Right renal pelvis (tissue), 4 donors: Measurements from ENCODE around the gene SOHLH2. TPM values are rescaled to one million over a fixed set of nuclear protein-coding genes. Genes with fewer than 3 reads are reported as not detected.

Experiments used
- DNase-seq, 4 donors: peaks; one replicate each; pipeline ENCODE4 v3.0.0-alpha.2; 2013; ENCODE audit warnings: low read depth in 4 of 4, low spot score in 3 of 4, missing footprints in 1 of 4
- polyA plus RNA-seq, 4 donors: library from polyadenylated mRNA; unstranded; fragments of 120-200 nt; gene quantifications; one replicate each; pipeline ENCODE4 v1.2.1, GENCODE V29; 2013; ENCODE audit not compliant: insufficient read length in 4 of 4

The SOHLH2 gene, protein sequence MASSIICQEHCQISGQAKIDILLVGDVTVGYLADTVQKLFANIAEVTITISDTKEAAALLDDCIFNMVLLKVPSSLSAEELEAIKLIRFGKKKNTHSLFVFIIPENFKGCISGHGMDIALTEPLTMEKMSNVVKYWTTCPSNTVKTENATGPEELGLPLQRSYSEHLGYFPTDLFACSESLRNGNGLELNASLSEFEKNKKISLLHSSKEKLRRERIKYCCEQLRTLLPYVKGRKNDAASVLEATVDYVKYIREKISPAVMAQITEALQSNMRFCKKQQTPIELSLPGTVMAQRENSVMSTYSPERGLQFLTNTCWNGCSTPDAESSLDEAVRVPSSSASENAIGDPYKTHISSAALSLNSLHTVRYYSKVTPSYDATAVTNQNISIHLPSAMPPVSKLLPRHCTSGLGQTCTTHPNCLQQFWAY
- 1 to 10 TPM; 1.3 to 3.7 (median 3.4) TPM for polyA plus RNA-seq

DNA sequence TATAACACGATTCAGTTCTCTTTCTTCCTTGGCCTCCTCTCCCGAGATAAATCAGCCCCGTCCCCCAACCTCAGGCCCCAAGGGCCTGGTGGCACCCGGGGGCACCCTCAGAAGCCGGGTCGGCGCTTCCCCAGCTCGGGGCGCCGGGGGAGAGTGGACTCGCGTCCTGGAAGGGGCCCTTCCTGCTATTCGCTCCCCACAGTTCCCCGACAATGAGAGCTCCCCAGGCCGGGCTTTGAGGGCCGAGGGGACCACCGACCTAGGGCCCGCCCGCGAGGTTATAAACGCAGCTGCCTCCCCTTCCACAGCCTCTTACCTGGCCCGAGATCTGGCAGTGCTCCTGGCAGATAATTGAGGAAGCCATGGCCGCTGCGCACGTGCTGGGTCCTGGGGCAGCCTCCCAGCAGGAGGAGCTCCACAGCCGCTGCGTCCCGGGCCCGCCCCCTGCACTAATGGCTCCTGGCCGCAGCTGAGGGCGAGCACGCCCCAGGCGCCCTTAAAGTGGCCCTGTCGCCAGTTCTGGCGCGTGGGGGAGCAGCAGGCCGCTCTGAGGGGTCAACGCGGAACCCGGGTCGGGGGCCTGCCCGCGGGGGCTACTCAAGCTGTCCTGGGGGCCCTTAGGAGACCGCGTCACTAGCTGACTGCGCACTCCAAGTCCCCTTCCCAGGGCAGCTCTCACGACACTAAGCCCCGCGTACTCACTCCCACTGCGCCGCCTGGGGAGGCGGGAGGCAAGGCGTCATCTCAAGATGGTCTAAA, at the start of gene SOHLH2:
TSS of gene SOHLH2 (minus strand) at position 394 of the 759 bp plus-strand sequence. CDS start at position 364, 30 bp downstream.
- DNase-seq, result no peak

DNA sequence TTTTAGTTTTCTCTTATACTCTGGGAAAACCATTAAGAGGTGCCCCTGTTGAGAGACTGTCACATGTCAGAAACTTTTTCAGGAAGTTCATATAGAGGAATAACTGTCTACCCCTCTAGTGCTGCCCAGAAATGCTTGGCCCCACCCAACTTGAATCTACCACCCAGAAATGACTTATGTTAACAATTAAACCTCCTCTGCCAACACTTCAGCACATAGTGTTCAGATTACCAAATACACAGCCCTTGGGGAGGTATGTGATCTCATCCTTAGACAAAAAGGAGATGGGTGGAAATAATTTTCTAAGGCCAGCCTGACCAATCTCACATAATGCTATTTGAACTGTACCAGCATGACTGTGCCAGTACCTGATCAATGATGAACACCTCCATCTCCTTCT, 47.6 kb upstream of the SOHLH2 start:
- DNase-seq, result no peak

DNA sequence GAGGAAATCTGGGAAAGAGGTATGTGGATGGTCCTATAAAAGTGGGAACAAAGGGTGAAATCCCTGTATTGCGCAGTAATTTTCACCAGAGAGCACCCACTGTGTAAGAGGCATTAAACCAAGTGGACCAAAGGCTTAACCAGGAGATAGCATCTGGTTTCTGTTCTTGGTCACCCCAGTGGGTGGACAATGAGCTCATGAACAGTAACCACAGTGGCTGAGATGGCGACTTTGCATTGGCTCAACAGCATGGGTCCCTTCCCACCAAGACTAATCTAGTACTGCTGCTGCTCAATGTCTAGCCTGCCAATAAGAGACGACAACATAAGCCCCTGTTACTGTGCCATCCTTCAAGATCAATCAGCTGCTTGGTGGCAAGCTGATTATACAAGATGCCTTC, 46.7 kb upstream of the SOHLH2 start:
- DNase-seq, result no peak

DNA sequence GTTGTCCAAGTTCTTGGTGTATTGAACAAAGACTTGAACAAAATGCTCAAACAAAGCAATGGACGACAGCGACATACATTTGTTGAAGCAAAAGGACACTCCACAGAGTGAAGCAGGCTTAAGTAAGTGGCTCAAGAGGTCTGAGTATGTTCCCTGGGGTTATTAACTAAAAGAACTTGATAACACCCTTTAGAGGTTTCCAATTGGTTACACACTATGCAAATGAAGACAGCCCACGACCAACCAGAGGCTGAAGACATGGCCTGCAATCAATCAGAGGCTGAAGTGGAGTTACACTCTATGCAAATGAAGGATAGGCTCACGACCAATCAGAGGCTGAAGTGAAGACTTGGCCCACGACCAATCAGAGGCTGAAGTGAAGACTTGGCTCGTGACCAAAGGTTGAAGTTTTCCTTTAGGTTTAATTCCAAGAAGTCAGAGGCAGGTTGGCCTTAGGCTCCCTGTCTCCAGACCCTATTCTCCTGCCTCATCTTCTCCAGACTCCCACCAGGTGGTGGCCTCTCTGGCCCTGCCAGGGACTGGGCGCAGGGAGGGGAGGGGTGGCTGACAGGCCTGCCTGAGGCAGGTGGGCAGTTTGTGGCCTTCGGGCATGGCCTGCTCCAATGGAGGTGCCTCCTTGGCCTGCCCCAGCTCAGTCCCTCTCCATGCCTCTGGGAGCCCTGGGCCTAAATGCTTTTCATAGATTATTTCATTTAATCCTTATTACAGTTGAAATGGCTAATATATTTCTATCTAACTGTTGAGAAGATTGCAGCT, 45.2 kb upstream of the SOHLH2 start:
- no peak for DNase-seq

DNA sequence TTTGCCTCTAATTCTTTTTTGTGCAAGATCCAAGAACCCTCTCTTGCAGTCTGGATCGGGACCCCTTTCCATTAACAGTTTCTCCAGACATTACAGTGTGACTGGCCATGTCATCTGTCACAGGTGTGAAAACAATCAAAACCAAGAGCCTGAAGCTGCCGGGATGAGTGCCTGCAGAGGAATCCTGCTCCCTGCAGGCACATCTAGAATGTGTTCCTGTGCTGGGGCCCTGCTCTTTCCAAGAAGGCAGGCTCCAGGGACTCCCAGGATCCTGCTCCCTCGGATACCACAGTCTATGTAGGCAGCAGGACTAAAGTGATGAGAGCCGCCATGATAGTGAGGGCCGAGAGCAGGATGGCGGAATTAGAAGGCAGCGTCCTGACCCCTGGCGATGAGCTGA, 44.5 kb upstream of the SOHLH2 start:
- no peak for DNase-seq

DNA sequence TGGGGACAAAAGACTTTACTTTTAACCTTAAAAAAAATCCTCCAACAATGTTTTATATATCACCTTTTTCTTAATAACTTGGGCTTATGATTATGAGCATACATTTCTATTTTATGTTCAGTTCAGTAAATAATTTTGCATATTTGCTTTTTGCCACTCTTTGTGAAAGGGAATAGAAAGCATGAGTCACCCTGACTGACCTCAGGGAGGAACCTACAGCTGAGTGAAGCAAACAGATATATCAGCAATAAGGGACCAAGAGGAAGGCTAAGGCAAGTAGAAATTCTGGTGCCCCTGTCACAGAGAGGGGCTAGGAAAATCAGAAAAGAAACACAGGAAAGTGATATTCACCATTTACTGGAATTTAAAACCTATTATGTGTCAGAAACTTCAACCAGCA, 37.2 kb upstream of the SOHLH2 start:
- DNase-seq, result no peak

DNA sequence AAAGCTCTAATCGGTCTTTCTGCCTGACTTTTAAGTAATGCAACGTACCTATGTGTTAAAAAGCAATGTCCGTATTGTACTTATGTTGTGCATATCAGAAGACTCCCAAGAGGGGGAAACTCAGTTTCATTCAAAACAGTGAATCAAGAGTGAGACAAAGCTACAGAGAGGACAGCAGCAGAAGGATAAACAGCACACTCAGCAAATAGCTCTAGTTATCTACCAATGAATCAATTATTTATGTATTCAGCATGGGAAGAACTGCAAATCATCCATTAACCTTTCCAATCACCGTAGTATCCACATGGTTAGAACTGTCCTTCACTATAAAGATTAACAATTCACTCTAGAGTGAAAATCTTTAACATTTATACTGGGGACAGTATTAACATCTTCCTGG, 36.7 kb upstream of the SOHLH2 start:
- DNase-seq, result no peak

DNA sequence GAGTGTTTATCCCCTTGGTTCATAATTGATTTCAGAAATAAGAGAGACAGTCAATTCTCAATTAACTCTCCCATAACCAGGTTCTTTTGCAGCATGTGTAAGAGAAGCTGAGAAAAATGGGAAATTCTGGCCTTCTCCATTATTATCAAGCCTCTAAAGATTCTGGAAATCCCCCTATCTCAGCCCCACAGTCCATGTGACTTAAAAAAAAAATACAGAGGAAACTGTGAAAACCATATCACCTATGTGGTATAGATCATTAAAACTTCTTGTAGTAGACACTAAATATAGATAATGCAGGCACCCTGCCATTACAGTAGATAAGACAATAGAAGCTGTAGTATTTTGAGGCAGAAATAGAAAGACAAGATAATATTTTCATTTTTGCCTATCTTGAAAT, 34.3 kb upstream of the SOHLH2 start:
- no peak for DNase-seq

DNA sequence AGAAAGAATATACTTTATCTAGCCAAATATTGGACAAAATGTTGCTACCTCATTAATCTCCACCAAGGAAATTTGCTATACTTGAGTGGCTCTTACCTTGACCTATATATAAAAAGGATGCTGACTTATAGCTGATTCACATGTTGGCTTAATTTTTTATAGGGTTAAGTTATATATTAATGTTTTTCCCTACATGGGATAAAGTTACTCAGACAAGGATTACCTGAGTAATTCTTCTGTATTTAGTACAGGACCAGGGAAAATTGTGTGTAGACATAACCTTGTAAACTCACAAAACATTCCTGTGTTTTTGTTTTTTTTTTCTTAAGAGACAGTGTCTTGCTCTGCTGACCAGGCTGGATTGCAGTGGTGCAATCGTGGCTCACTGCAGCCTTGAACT, 30.6 kb upstream of the SOHLH2 start:
- DNase-seq, result no peak

DNA sequence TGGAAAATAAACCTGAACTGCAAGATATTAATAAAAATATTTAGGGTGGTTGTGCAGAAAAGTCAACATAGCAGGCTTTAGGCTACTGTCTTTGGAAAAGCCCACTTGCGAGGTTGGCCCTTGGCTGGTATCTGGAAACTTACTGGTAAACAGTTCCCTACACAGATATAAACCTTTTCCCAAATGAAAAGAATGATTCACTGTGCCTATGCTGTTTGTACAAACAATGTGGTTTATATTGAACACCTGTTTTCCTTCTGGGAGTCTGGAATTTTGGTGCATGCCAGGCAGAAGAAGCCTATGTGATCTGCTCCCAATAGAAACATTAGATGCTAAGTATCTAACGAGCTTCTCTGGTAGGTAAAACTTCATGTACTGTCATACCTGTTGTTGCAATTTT, 29.7 kb upstream of the SOHLH2 start:
- DNase-seq, result no peak

DNA sequence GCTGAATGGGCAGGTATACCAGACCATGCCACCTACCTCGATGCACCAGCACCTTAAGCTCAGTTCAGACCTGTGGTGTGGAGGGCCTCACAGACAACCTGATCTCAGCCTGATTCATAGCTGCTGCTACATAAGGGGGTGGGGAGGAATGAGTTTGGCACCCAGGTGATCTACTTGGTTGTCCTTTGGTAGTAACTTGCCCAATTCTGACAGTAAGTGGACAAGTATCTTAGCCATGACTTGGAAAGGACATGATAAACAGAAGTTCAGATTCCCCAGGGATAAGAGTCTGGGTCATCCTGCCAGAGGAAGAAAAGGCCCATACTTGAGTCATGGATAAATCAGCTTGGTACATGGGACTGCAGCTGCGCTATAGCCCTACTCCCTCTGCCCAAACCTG, 28.4 kb upstream of the SOHLH2 start:
- no peak for DNase-seq

DNA sequence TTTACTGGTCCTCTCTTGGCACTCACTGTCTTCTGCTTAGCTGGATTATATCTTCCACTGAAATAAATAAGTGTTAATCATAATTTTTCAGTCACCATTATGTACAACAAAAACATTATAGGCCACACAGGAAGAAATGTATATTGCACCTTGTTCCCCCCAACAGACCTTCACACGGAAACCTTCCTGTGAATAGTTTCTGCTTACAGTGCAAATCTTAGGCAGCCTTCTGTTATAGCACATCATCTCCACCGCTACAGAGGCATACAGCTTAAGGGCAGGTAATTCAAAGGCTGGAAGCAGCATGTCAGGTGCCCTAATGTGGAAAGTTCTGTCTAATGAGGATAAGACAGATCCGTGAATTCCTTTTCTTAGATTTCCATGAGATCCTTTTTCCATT, 16.9 kb upstream of the SOHLH2 start:
- DNase-seq, result no peak

DNA sequence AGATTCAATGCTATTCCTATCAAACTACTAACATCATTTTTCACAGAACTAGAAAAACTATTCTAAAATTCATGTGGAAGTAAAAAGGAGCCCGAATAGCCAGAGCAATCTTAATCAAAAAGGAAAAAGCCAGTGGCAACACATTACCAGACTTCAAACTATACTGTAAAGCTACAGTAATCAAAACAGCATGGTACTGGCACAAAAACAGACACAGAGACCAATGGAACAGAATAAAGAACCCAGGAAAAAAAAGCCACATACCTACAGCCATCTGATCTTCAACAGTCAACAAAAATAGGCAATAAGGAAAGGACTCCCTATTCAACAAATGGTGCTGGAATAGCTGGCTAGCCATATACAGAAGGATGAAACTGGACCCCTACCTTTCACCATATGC, 10.4 kb upstream of the SOHLH2 start:
- DNase-seq, result no peak

DNA sequence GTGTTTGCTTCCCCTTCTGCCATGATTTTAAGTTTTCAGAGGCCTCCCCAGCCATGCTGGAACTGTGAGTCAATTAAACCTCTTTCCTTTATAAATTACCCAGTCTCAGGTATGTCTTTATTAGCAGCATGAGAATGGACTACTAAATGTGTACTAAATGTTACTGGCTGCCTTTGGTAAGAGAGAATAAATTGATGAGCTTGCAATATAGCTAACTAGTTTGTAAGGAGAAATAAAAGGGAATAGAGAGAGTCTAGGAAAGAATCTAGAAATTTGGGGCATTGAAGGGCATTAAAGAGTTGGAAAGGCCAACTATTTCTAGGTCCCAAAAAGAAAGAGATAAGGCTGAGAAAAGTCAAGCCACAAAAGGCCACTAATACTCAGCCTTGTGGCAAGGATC, 5.5 kb upstream of the SOHLH2 start:
- DNase-seq, result no peak

DNA sequence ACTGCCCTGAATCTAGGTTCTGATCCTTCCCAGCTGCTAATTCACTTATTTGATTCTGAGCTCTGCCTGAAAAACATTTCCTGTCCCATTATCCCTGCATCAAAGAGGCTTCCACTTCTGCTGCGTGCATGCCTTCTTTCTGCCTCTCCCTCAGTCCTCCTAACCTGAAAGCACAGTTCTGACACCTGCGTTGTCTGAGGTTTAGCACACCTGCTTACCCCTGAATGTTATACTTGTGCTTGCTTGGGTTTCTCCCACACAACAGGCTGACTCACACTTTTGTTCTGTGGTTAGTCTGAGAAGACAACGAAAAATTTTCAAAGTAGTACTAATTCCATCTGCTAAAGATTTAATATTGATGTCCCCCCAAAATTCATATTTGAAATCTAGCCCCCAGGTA, 3.1 kb upstream of the SOHLH2 start:
- DNase-seq, result no peak

DNA sequence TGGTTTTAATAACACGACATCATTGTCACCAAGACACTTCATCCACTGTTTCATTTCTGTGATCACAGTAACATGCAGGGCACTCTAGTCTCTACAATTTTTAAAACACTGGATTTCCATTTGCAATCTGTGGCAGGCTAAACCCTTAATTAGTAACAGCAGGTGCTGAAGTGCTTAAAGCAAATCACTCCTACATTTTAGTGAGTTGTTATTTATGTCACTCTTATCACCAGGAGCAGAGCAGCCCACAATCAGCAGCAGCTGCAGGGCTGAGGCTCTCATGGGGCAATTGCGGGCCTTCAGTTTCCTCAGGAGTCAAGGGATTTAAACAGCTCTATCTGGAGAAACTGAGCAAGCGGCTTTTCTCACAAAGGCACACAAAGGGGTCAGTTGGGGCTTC, 1.6 kb downstream of the SOHLH2 start:
- DNase-seq, result no peak

DNA sequence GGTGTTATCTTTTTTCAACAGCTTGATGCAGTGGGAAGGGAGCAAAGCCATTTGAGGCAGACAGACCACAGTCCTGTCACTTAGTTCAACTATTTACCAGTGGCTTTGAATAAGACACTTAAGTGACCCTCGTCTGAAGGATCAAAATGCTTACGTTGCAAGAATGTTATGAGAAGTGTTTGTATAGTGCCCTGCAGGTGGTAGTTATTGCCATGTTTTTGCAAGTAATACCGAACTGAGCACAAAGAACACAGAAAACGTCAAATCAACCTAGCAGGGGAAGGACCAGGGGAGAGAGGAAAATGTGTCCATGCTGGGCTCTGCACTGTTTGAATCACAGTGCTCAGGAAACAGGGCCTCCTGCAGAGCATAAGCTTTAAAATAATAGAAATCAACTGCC, 2.8 kb downstream of the SOHLH2 start:
- no peak for DNase-seq

DNA sequence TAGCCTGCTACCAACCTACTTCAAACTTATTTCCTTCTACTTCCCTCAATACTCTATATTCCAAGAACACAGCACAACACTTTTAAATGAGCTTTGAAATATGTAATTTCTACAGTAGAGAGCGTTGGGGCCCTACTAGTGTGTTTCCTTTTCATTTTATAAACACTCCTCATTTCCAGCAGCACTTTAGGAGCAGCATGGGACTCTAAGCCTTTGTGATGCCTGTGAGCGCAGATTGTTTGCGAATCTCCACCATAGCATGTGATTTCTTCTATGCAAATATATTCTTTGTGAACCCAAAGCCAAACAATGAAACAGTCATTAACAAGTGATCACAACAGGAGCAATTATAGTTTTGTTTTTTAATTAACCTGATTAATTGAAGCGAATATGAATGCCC, 3.6 kb downstream of the SOHLH2 start:
- no peak for DNase-seq

DNA sequence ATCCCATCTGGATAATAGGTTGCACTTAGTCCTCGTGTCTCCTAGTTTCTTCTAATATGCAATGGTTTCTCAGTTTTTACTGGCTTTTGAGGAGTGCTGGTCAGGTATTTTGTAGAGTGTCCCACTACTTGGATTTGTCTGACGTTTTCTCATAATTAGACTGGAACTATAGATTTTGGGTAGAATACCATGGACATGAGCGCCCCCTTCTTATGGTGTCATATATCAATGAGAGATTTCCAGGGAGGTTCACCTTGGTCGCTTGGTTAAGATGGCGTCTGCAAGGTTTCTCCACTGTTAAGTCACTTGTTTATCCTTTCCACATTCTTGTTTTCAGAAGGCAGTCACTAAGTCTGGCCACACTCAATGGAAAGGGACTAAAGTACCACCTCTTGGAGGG, 6.7 kb downstream of the SOHLH2 start:
- no peak for DNase-seq

DNA sequence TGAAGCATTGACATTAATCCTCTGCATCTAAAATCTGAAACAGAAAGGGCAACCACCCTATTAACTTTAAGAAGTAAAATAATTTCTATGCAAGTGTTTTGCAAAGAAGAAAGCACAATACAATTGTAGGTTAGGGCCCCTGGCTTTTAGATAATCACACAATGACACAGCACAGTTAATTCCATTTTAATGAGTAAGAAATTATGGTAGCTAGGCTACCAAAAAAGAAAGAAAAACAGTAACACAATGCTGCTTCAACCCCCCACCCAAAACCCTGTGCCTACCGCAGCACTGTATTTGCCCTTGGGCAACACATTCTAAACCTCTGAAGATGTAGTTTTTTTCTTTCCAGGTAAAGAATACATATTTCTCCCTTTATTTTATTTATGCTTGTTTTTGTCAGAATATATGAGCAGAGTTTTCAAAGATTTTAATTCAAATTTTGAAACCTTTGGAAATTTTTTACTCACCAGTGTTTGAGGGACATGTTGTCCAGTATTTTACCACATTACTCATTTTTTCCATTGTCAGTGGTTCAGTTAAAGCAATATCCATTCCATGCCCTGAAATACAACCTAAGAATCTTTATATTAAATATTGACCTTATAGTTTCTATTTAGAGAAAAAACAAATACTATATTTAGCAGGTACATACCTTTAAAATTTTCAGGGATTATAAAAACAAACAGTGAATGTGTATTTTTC, 21.1 kb downstream of the SOHLH2 start:
- DNase-seq, result no peak

DNA sequence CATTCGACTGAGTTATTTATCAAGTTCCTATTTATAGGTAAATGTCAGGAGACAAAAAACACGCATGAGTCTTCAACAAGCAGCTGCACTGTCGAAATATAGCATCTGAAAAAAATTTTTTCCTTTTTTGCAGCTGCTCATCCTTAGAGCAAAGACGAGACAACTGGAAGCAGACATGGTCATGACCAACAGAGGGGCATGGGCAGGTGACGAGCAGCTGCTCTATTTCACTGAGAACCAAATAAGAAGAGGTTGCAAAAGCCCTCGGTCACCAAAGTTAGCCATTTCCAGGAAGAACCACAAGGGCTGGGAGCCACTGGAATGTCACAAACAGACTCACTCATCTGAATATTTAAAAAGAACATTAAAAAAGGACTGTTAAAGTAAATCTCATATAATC, 22.2 kb downstream of the SOHLH2 start:
- DNase-seq, result no peak
